Gastroesophageal sphincter (tissue), 4 donors: Measurements from ENCODE around the gene KLHL29. TPM values are rescaled to one million over a fixed set of nuclear protein-coding genes. Genes with fewer than 3 reads are reported as not detected.
"Not testable (repeated sequence)": the region's sequence is repeated elsewhere in the genome, so short reads cannot be mapped to it uniquely, and the experiment has no call there.

Experiments
- ATAC-seq: fragments of 150-250 bp; one replicate; pipeline ENCODE4 v1.9.1; 2016; ENCODE audit warnings: mild to moderate bottlenecking, moderate library complexity
- H3K27ac ChIP-seq, 4 donors: fragments of 200-600 bp; sonication (generic) in 3 of 4; 1 replicate in 3 of 4; 2 replicates in 1 of 4; pipeline ENCODE4 v1.5.1; 2016 to 2019
- H3K27me3 ChIP-seq: fragments of 200-600 bp; sonication (generic); one replicate; pipeline ENCODE4 v1.5.1; 2019
- H3K36me3 ChIP-seq, 2 donors: fragments of 200-600 bp; sonication (generic); one replicate each; pipeline ENCODE4 v1.5.1; 2019; ENCODE audit warnings: control low read depth in 1 of 2
- H3K4me1 ChIP-seq, 3 donors: fragments of 200-600 bp; sonication (generic); 1 replicate in 2 of 3; 2 replicates in 1 of 3; pipeline ENCODE4 v1.5.1; 2016 to 2019; ENCODE audit warnings: control low read depth in 2 of 3
- H3K4me3 ChIP-seq, 2 donors: fragments of 200-600 bp; sonication (generic); one replicate each; pipeline ENCODE4 v1.5.1; 2019; ENCODE audit warnings: mild to moderate bottlenecking in 1 of 2, moderate library complexity in 1 of 2
- H3K9me3 ChIP-seq, 3 donors: fragments of 200-600 bp; sonication (generic); one replicate each; pipeline ENCODE4 v1.5.1; 2017 to 2019; ENCODE audit warnings: control low read depth in 2 of 3
- CTCF ChIP-seq, 4 experiments: fragments of 200-600 bp in 2 of 4; fragments of 450-650 bp in 2 of 4; sonication (generic) in 1 of 4; IDR thresholded peaks; one replicate each; pipeline ENCODE4 v1.5.1; 2017 to 2019; ENCODE audit warnings: antibody characterized with exemption in 4 of 4, mild to moderate bottlenecking in 2 of 4, moderate library complexity in 2 of 4
- EP300 ChIP-seq: sonication (generic); formaldehyde crosslinking; IDR thresholded peaks from one replicate; pipeline ENCODE4 v1.6.1; 2017; ENCODE audit warnings: antibody characterized with exemption, mild to moderate bottlenecking
- POLR2A ChIP-seq, 2 donors: fragments of 450-650 bp; IDR thresholded peaks; one replicate each; pipeline ENCODE4 v1.6.1; 2017; ENCODE audit warnings: antibody characterized with exemption in 2 of 2, mild to moderate bottlenecking in 2 of 2, moderate library complexity in 1 of 2
- POLR2AphosphoS5 ChIP-seq: sonication (generic); formaldehyde crosslinking; IDR thresholded peaks from one replicate; pipeline ENCODE4 v1.6.1; 2017; ENCODE audit warnings: antibody characterized with exemption
- WGBS, 2 donors: methylation state at CpG; one replicate each; pipeline ENCODE4 v1.1.5; 2018; ENCODE audit warnings: low coverage in 1 of 2; 5-methylcytosine and 5-hydroxymethylcytosine counted together
- total RNA-seq, 4 donors: library from RNA; depleted of rRNA; stranded (reverse); fragments of >200 nt; gene quantifications; one replicate each; pipeline ENCODE4 v1.1.0, GENCODE V29; 2016

The KLHL29 gene
- total RNA-seq, 4 donors from 2014 or later: 15.2 to 31.5 (median 24.2) TPM

- ATAC-seq: no peak
- TF ChIP-seq CTCF (IDR thresholded peaks at IDR 0.05) (no peak), EP300 (no peak), POLR2A (IDR thresholded peaks at IDR 0.05) (no peak), POLR2AphosphoS5 (no peak)
- Histone ChIP-seq H3K9me3 (peaks cover 0 to 13% (median 0%) of the 10 kb centered on the region in 3 donors), H3K36me3 (peaks cover 0 to 38% of the 10 kb centered on the region in 2 donors), H3K4me1 (peaks cover 0 to 9% (median 0%) of the 10 kb centered on the region in 3 donors), H3K27me3 (no peaks in the 10 kb centered on the region), H3K4me3 (no peak overlapping the region), H3K27ac (no peak overlapping the region)
- WGBS, 2 donors: 98 to 100% methylated on average over 1 to 3 of the region's 3 CpGs
Measured at GRCh38 chr2:23722255-23722654, 337.3 kb downstream of the KLHL29 start.

GRCh38 chr2:23723029-23723428 lies 338.1 kb downstream of the KLHL29 start:
- H3K4me3 ChIP-seq, ATAC-seq, H3K27ac ChIP-seq, H3K27me3 ChIP-seq, H3K4me1 ChIP-seq: not testable (repeated sequence)
- Histone ChIP-seq H3K9me3 (peaks cover 0 to 13% (median 0%) of the 10 kb centered on the region in 3 donors), H3K36me3 (peaks cover 0 to 38% of the 10 kb centered on the region in 2 donors)
- WGBS, 2 donors: 92% methylated on average over 3 of the region's 3 CpGs; no CpG with 5 or more reads in 1 of the 2 donors

DNA sequence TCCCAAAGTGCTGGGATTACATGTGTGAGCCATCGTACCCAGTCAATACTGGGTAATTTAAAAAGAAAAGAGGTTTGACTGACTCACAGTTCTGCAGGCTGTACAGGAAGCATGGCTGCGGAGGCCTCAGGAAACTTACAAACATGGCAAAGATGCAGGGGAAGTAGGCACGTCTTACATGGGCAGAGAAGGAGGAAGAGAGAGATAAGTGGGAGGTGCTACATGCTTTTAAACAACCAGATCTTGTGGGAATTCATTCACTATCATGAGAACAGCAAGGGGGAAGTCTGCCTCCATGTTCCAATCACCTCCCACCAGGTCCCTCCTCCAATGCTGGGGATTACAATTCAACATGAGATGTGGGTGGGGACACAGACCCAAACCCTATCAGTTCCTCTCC lies 349.4 kb downstream of the KLHL29 start:
- ATAC-seq: no peak
- H3K9me3 ChIP-seq: peaks cover 0 to 9% (median 0%) of the 10 kb centered on the region in 3 donors
- WGBS, 2 donors: 79 to 90% methylated on average over 2 to 3 of the region's 3 CpGs
- no peak for TF ChIP-seq POLR2AphosphoS5
- peaks cover 0 to 23% of the 10 kb centered on the region in 2 donors for H3K36me3 ChIP-seq
- H3K27me3 ChIP-seq: no peaks in the 10 kb centered on the region
- H3K4me1 ChIP-seq: no peaks in the 10 kb centered on the region
- H3K4me3 ChIP-seq: no peak overlapping the region
- no peak overlapping the region for H3K27ac ChIP-seq

- WGBS, 2 donors: 92 to 94% methylated on average over 4 of the region's 9 CpGs
- not testable (repeated sequence) for H3K27me3 ChIP-seq, H3K9me3 ChIP-seq, ATAC-seq, H3K4me1 ChIP-seq, H3K27ac ChIP-seq, H3K4me3 ChIP-seq
- peaks cover 0 to 23% of the 10 kb centered on the region in 2 donors for H3K36me3 ChIP-seq
Measured at GRCh38 chr2:23736783-23737182, 351.8 kb downstream of the KLHL29 start.

GRCh38 chr2:23745068-23745725 lies 360.2 kb downstream of the KLHL29 start:
- no peaks in the 10 kb centered on the region for H3K36me3 ChIP-seq
- no peaks in the 10 kb centered on the region for H3K9me3 ChIP-seq
- TF ChIP-seq CTCF (IDR thresholded peaks at IDR 0.05) (no peak), EP300 (no peak), POLR2AphosphoS5 (no peak), POLR2A (IDR thresholded peaks at IDR 0.05) (no peak)
- H3K27ac ChIP-seq: peak overlapping the region in 2 of 4 donors; percentile 56 to 67
- peaks cover 4 to 32% (median 7%) of the 10 kb centered on the region in 3 donors for H3K4me1 ChIP-seq
- H3K4me3 ChIP-seq: no peak overlapping the region
- 90% methylated on average over 3 of the region's 8 CpGs; no CpG with 5 or more reads in 1 of the 2 donors for WGBS, 2 donors
- no peak for ATAC-seq
- H3K27me3 ChIP-seq: no peaks in the 10 kb centered on the region

- Histone ChIP-seq H3K36me3 (no peaks in the 10 kb centered on the region), H3K4me1 (peaks cover 4 to 32% (median 7%) of the 10 kb centered on the region in 3 donors), H3K27ac (peak overlapping the region; percentile 7 to 67 (median 52)), H3K4me3 (no peak overlapping the region), H3K9me3 (no peaks in the 10 kb centered on the region), H3K27me3 (no peaks in the 10 kb centered on the region)
- ATAC-seq: peak; percentile 92
- no peak for TF ChIP-seq POLR2A (IDR thresholded peaks at IDR 0.05)
- TF ChIP-seq POLR2AphosphoS5: peak; percentile 89
Measured at GRCh38 chr2:23745726-23746105, 360.7 kb downstream of the KLHL29 start.

DNA sequence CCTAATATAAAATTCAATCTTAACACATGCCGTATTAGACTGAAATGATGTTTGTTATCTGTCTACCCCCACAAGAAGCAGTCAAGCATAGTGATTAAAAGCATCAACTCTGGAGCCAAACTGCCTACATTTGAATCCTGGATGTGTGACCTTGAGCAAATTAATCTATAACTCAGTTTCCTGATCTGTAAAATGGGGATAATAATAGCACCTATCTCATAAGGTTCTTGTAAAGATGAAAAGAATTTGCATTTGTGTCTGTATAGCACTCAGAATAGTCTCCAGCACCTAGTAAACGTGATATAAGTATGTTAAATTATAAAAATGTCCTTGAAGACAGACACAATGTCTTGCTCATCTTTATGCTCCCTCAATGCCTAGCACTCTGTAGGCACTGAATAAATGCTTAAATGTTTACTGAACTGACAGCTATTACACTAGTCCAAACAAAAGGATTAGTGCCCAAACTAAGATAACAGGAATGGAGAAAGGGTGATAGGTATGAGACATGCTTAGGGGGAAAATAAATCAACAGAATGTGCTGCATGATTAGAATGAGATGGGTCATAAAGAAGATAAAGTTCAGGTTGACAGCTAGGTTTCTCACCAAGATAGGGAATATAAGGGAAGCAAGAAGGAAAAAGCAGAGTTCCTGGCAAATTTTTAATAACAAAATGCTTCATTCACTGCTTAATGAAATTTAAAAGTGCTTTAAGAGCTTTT lies 361.3 kb downstream of the KLHL29 start:
- Histone ChIP-seq H3K4me1 (peaks cover 4 to 32% (median 7%) of the 10 kb centered on the region in 3 donors), H3K27me3 (no peaks in the 10 kb centered on the region), H3K4me3 (no peak overlapping the region), H3K36me3 (peaks cover 0 to 4% of the 10 kb centered on the region in 2 donors), H3K27ac (peak overlapping the region; percentile 7 to 67 (median 52)), H3K9me3 (no peaks in the 10 kb centered on the region)
- ATAC-seq: peak; percentile 48
- TF ChIP-seq EP300: no peak
- TF ChIP-seq CTCF (IDR thresholded peaks at IDR 0.05): no peak
- no peak for TF ChIP-seq POLR2A (IDR thresholded peaks at IDR 0.05)
- no peak for TF ChIP-seq POLR2AphosphoS5
- 74 to 75% methylated on average over 2 of the region's 2 CpGs for WGBS, 2 donors
